Kidney (tissue), 14 donors: ENCODE results near the gene LMX1B. TPM values are rescaled to one million over a fixed set of nuclear protein-coding genes. Genes with fewer than 3 reads are reported as not detected.

Experiments used
- DNase-seq, 5 donors: peaks; one replicate each; pipeline ENCODE4 v3.0.0-alpha.2; 2013 to 2020
- FAIRE-seq: peaks from 2 replicates; lab custom pipeline; 2012; peaks lifted over from hg19 to GRCh38; lab: Jason Lieb, UNC
- H3K27ac ChIP-seq, 2 donors: one replicate each; pipeline ENCODE4 v1.7.0; 2013; ENCODE audit warnings: low read depth in 2 of 2, low read length in 2 of 2, inconsistent platforms in 1 of 2
- H3K27me3 ChIP-seq: one replicate; pipeline ENCODE4 v1.7.1; 2013; ENCODE audit warnings: low read length, inconsistent platforms; ENCODE audit not compliant: control insufficient read depth, insufficient read depth
- H3K36me3 ChIP-seq, 3 donors: one replicate each; pipeline versions ENCODE4 v1.7.0 to v1.7.1; 2013; ENCODE audit warnings: low read length in 3 of 3, control low read depth in 1 of 3, inconsistent platforms in 1 of 3; ENCODE audit not compliant: insufficient read depth in 3 of 3, control insufficient read depth in 2 of 3
- H3K4me1 ChIP-seq, 3 donors: one replicate each; pipeline versions ENCODE4 v1.7.0 to v1.7.1; 2013; ENCODE audit warnings: low read length in 3 of 3, inconsistent platforms in 1 of 3, low read depth in 1 of 3; ENCODE audit not compliant: control insufficient read depth in 2 of 3, insufficient read depth in 2 of 3
- H3K4me3 ChIP-seq, 3 donors: one replicate each; pipeline versions ENCODE4 v1.7.0 to v1.8.1; 2013; ENCODE audit warnings: low read length in 3 of 3, control low read depth in 1 of 3, inconsistent platforms in 1 of 3
- H3K9ac ChIP-seq, 3 donors: one replicate each; pipeline versions ENCODE4 v1.7.0 to v1.7.1; 2013; ENCODE audit warnings: low read length in 3 of 3, control low read depth in 1 of 3, inconsistent platforms in 1 of 3
- H3K9me3 ChIP-seq, 3 donors: one replicate each; pipeline versions ENCODE4 v1.7.0 to v1.7.1; 2013; ENCODE audit warnings: low read length in 3 of 3, control low read depth in 1 of 3, inconsistent platforms in 1 of 3; ENCODE audit not compliant: control insufficient read depth in 2 of 3, insufficient read depth in 1 of 3
- intact Hi-C: fragments of 100-400 bp; cut with DNase I; formaldehyde crosslinking; loops from one replicate; pipeline ENCODE4 v1.11.1; 2022
- polyA plus RNA-seq: library from polyadenylated mRNA; stranded (reverse); fragments of 350-450 nt; fragmentation: Illumina TruSeq; extraction: RNeasy Lipid Tissue Mini Kit (QIAGEN cat#74804); gene quantifications from one replicate; pipeline ENCODE4 v1.2.3, GENCODE V29; 2014; ENCODE audit warnings: low read depth, low replicate concordance; ENCODE audit not compliant: insufficient read depth
- total RNA-seq: library from RNA; stranded (reverse); fragmentation: NEBNext Ultra II Directional; extraction: Animal tissue kit (Norgen Biotek cat#: 25700); gene quantifications from one replicate; pipeline ENCODE4 v1.2.1, GENCODE V29; 2021
- TF ChIP-seq, protein P1 (sequence below): IDR thresholded peaks from 3 replicates; pipeline ENCODE4 v1.5.1; 2012; ENCODE audit warnings: mild to moderate bottlenecking, moderate library complexity, borderline replicate concordance; ENCODE audit not compliant: insufficient read depth; ENCODE audit errors: extremely low read depth
- donor health status: control.
- donor health status: control.
- donor health status: control.
- donor health status: control.
- donor health status: control.
- donor health status: DM: yes; HTN: yes; CAD: no.
- donor health status: Normal renal cell carcinoma (clear cell type).

LMX1B gene
- total and polyA plus RNA-seq, 2 donors from 2014 or later: 0.57 to 2.6 TPM

DNA sequence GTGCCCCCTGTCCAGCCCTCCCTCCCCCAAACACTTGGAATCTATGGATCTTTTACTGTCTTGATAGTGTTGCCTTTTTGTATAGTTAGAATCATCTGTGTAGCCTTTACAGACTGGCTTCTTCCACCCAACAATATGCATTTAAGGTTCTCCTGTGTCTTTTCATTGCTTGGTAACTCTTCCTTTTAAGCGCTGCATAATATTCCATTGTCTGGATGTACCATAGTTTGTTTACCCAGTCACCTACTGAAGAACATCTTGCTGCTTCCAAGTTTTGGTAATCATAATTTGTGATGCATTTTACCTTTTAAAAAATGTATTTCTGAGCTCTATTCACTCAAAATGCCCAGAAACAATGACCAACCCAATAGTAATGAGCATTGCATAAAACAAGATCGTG lies 17.7 kb upstream of the LMX1B start:
- no peak for FAIRE-seq
- no peaks in the 10 kb centered on the region for H3K36me3 ChIP-seq
- intact Hi-C loops: no loop called here

GRCh38 chr9:126599047-126599650 lies 14.6 kb upstream of the LMX1B start:
- FAIRE-seq: no peak
- TF ChIP-seq, protein P1, sequence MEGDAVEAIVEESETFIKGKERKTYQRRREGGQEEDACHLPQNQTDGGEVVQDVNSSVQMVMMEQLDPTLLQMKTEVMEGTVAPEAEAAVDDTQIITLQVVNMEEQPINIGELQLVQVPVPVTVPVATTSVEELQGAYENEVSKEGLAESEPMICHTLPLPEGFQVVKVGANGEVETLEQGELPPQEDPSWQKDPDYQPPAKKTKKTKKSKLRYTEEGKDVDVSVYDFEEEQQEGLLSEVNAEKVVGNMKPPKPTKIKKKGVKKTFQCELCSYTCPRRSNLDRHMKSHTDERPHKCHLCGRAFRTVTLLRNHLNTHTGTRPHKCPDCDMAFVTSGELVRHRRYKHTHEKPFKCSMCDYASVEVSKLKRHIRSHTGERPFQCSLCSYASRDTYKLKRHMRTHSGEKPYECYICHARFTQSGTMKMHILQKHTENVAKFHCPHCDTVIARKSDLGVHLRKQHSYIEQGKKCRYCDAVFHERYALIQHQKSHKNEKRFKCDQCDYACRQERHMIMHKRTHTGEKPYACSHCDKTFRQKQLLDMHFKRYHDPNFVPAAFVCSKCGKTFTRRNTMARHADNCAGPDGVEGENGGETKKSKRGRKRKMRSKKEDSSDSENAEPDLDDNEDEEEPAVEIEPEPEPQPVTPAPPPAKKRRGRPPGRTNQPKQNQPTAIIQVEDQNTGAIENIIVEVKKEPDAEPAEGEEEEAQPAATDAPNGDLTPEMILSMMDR: no peak
- Histone ChIP-seq H3K9me3 (peaks cover 0 to 4% (median 3%) of the 10 kb centered on the region in 3 donors), H3K36me3 (no peaks in the 10 kb centered on the region), H3K27ac (no peak overlapping the region), H3K9ac (no peak overlapping the region), H3K4me1 (no peaks in the 10 kb centered on the region), H3K4me3 (no peak overlapping the region), H3K27me3 (no peaks in the 10 kb centered on the region)
- intact Hi-C loops: no loop called here
- no peak for DNase-seq

More for the DNA sequence above, 17.7 kb upstream of the LMX1B start:
- Histone ChIP-seq H3K27me3 (no peaks in the 10 kb centered on the region), H3K4me1 (no peaks in the 10 kb centered on the region), H3K9ac (no peak overlapping the region), H3K9me3 (no peaks in the 10 kb centered on the region), H3K27ac (no peak overlapping the region), H3K4me3 (no peak overlapping the region)
- no peak for DNase-seq
- TF ChIP-seq, protein P1: no peak

- DNase-seq (peak in 4 of 5 donors; percentile 50 to 90 (median 62)), FAIRE-seq (no peak)
- intact Hi-C loops: no loop called here
- Histone ChIP-seq H3K9ac (no peak overlapping the region), H3K27ac (no peak overlapping the region), H3K4me3 (no peak overlapping the region), H3K9me3 (peaks cover 0 to 4% (median 3%) of the 10 kb centered on the region in 3 donors), H3K4me1 (no peaks in the 10 kb centered on the region), H3K36me3 (no peaks in the 10 kb centered on the region), H3K27me3 (no peaks in the 10 kb centered on the region)
- TF ChIP-seq, protein P1: no peak
These were observed 9.4 kb upstream of the LMX1B start for GRCh38 chr9:126604059-126605055.
